Ishikawa (cell line): Measurements from ENCODE around the gene KIF18A.

Source experiments
- CEBPB ChIP-seq: IDR thresholded peaks from 2 replicates; pipeline ENCODE4 v1.6.1; 2012
- CREB1 ChIP-seq: IDR thresholded peaks from 2 replicates; pipeline ENCODE4 v1.6.1; 2012; ENCODE audit warnings: low read depth
- EGR1 ChIP-seq: IDR thresholded peaks from 2 replicates; pipeline ENCODE4 v1.6.1; 2012
- EP300 ChIP-seq: IDR thresholded peaks from 2 replicates; pipeline ENCODE4 v1.6.1; 2012; ENCODE audit warnings: borderline replicate concordance
- FOXM1 ChIP-seq: IDR thresholded peaks from 2 replicates; pipeline ENCODE4 v1.6.1; 2012; ENCODE audit warnings: low read depth, borderline replicate concordance
- NFIC ChIP-seq: IDR thresholded peaks from 2 replicates; pipeline ENCODE4 v1.6.1; 2012
- RAD21 ChIP-seq: IDR thresholded peaks from 2 replicates; pipeline ENCODE4 v1.6.1; 2012; ENCODE audit warnings: low read depth
- TAF1 ChIP-seq: IDR thresholded peaks from 2 replicates; pipeline ENCODE4 v1.6.1; 2012; ENCODE audit warnings: low read depth, mild to moderate bottlenecking
- TCF12 ChIP-seq: IDR thresholded peaks from 2 replicates; pipeline ENCODE4 v1.6.1; 2012; ENCODE audit warnings: low read depth
- TEAD4 ChIP-seq: IDR thresholded peaks from 2 replicates; pipeline ENCODE4 v1.6.1; 2012
- YY1 ChIP-seq: IDR thresholded peaks from 2 replicates; pipeline ENCODE4 v1.6.1; 2012; ENCODE audit warnings: low read depth
- ZBTB7A ChIP-seq: IDR thresholded peaks from 2 replicates; pipeline ENCODE4 v1.6.1; 2012; ENCODE audit warnings: low read depth
- TF ChIP-seq, protein P1 (sequence below): IDR thresholded peaks from 2 replicates; pipeline ENCODE4 v1.6.1; 2012
- TF ChIP-seq, protein P2 (sequence below): IDR thresholded peaks from 2 replicates; pipeline ENCODE4 v1.6.1; 2012; ENCODE audit warnings: low read depth, mild to moderate bottlenecking
- TF ChIP-seq, protein P3 (sequence below): IDR thresholded peaks from 2 replicates; pipeline ENCODE4 v1.6.1; 2012

KIF18A gene

DNA sequence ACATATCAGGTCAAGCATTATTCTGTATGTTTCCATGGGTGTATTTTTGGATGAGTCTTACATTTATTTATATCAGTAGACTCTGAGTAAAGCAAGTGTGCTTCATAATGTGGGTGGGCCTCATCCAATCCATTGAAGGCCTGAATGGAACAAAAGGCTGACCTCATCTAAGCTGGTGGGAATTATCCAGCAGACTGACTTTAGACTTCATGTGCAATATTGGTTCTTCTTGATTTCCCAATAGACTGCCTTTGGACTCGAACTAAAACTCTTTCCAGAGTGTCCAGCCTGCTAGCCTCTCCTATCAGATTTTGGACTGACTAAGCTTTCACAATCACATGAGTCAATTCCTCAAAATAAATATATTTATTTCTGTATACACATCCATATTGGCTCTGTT is 116.2 kb downstream of the KIF18A start:
- TF ChIP-seq CEBPB (no peak), EGR1 (no peak), FOXM1 (no peak), TEAD4 (no peak), ZBTB7A (no peak), TAF1 (no peak), EP300 (no peak), YY1 (no peak), RAD21 (no peak), TCF12 (no peak), NFIC (no peak), CREB1 (no peak)
- TF ChIP-seq, protein P1, sequence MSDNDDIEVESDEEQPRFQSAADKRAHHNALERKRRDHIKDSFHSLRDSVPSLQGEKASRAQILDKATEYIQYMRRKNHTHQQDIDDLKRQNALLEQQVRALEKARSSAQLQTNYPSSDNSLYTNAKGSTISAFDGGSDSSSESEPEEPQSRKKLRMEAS, result no peak
- TF ChIP-seq, protein P2, sequence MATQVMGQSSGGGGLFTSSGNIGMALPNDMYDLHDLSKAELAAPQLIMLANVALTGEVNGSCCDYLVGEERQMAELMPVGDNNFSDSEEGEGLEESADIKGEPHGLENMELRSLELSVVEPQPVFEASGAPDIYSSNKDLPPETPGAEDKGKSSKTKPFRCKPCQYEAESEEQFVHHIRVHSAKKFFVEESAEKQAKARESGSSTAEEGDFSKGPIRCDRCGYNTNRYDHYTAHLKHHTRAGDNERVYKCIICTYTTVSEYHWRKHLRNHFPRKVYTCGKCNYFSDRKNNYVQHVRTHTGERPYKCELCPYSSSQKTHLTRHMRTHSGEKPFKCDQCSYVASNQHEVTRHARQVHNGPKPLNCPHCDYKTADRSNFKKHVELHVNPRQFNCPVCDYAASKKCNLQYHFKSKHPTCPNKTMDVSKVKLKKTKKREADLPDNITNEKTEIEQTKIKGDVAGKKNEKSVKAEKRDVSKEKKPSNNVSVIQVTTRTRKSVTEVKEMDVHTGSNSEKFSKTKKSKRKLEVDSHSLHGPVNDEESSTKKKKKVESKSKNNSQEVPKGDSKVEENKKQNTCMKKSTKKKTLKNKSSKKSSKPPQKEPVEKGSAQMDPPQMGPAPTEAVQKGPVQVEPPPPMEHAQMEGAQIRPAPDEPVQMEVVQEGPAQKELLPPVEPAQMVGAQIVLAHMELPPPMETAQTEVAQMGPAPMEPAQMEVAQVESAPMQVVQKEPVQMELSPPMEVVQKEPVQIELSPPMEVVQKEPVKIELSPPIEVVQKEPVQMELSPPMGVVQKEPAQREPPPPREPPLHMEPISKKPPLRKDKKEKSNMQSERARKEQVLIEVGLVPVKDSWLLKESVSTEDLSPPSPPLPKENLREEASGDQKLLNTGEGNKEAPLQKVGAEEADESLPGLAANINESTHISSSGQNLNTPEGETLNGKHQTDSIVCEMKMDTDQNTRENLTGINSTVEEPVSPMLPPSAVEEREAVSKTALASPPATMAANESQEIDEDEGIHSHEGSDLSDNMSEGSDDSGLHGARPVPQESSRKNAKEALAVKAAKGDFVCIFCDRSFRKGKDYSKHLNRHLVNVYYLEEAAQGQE, result no peak
- TF ChIP-seq, protein P3, sequence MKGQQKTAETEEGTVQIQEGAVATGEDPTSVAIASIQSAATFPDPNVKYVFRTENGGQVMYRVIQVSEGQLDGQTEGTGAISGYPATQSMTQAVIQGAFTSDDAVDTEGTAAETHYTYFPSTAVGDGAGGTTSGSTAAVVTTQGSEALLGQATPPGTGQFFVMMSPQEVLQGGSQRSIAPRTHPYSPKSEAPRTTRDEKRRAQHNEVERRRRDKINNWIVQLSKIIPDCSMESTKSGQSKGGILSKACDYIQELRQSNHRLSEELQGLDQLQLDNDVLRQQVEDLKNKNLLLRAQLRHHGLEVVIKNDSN, result no peak

DNA sequence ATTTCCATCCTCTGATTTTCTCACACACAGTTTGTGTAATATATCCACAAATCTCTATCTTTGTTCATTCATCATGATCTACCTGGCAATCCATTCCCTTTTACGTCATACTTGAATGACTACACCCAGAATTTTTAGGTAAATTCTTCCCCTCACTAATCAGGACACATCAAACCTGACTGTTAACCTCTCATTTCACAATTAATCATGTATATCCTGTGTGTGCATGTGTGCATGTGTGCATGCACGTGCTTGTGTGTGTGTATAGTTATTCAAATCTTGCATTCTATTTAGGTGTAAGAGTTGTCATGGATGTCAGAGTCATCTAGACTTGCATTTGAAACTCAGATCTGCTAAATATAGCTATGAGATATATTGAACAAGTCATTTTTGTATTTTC is 130.4 kb downstream of the KIF18A start:
- TF ChIP-seq TAF1, result no peak
- no peak for TF ChIP-seq TEAD4
- TF ChIP-seq EGR1, result no peak
- TF ChIP-seq, protein P2, result no peak
- TF ChIP-seq CREB1, result no peak
- TF ChIP-seq NFIC, result no peak
- no peak for TF ChIP-seq RAD21
- no peak for TF ChIP-seq ZBTB7A
- no peak for TF ChIP-seq TCF12

DNA sequence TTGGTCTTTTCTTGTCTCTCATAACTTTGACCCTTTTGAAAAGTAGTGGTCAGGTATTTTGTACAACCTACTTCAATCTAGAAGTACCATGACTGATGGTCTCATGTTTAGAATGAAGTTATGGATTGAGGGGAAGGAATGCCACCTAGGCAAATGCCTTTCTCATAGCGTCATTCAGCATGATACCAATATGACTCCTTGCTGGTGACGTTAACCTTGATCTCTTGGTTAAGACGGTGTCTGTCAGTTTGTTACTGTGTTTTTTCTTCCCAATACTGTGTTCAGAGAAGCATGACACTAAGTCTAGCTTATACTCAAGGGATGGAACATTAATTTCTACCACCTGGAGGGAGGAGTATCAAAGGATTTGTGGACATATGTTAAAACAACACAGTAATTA is 130.9 kb downstream of the KIF18A start:
- 0 out of 2 replicates have a peak, but pooled peaks have one; percentile 22 for TF ChIP-seq TEAD4
- TF ChIP-seq FOXM1, result no peak

DNA sequence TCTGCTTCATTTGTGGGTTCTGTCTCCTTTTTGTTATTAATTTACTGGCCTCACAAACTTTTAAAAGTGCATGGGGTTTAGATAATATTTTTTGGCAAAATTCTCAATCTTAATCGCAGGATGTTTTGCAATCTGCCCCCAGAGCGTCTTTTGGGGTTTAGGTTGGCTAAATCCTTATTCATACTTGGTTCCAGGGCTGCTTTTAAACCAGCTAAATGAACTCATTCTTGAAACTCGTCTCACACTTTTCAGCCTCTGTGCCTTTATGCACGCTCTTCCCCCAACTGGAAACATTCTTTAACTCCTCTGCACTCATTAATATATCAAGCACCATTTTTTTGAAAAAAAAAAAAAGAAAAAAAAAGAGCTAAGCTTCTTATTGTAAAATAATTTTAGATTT is 131.7 kb downstream of the KIF18A start:
- TF ChIP-seq EGR1 (no peak), TAF1 (no peak), FOXM1 (no peak), EP300 (no peak), TEAD4 (no peak), TCF12 (no peak), RAD21 (no peak), CEBPB (no peak)
- TF ChIP-seq, protein P3, result no peak

DNA sequence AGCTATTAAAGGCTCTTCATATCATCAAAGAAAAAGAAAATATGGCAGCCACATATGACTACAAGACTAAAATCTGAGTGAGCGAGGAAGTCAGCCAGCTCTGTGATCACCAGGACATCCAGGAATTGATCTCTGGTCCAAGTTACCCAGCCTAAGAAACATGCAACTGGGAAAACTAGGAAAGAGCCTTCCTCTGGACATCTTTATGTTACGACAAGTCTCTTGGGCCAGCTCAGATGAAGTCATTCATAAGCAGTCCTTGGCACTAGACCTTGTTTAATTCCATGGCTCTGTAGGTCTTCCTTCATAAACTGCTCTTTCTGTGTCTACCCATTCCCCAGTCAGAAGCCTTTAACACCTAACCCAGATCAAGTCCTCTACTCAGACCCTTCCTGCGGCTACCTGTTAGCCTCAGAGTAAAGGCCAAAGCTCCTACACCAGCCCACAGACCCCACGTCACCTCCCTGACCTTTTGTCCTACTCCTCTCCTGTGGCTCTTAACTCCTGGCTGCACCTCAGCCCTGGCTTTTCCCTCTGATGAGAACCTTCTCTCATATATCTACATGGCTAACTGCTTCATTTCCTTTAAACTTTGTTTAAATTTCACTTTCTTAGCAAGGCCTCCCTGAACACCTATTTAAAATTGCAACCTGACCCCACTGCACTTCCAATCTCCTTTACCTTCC is 134.0 kb downstream of the KIF18A start:
- TF ChIP-seq EGR1 (no peak), FOXM1 (no peak), EP300 (no peak), CEBPB (no peak), YY1 (no peak), RAD21 (no peak), CREB1 (no peak), NFIC (no peak), TEAD4 (no peak), TCF12 (no peak), ZBTB7A (no peak), TAF1 (no peak)
- TF ChIP-seq, protein P3, result no peak
- TF ChIP-seq, protein P1, result no peak
- TF ChIP-seq, protein P2, result no peak
